GM13976 (cell line): ENCODE data around the gene NEAT1.

Source experiments
- DNase-seq: peaks from one replicate; pipeline ENCODE4 v3.0.0; 2012; ENCODE audit warnings: low spot score
- in situ Hi-C: fragments of 300-500 bp; cut with MboI; formaldehyde crosslinking; loops from one replicate; pipeline ENCODE4 v1.12.0; 2022; ENCODE audit warnings: low sequenced_read_pairs, mixed read lengths, inconsistent platforms; ENCODE audit not compliant: unreplicated experiment
- TF ChIP-seq, protein P1 (sequence below): IDR thresholded peaks from 2 replicates; pipeline ENCODE4 v1.5.1; 2012; ENCODE audit warnings: borderline replicate concordance, mild to moderate bottlenecking; ENCODE audit not compliant: insufficient read depth; ENCODE audit errors: extremely low read depth, missing control alignments, control extremely low read depth

The NEAT1 gene

DNA sequence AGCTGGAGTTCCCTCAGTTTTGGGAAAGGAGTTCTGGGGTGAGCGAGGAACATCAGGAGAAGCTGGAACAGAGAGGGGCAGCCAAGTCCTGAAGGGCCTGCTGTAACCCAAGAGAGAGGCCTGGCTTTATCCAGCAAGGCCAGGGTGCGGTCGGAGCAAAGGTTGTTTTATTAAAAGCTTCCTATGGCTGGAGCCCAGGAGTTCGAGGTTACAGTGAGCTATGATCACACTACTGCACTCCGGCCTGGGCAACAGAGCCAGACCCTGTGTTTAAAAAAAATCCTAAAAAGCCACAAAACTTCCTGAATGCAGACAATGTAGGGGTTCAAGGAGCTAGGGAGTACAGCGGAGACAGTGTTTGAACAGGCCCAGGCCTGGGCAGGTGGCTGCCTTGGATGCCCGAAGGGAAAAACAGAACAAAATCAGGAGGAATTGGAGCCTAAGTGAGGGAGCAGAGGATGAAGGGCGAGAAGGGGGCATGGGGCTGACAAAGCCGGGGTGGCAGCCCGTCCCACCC is 54.1 kb downstream of the NEAT1 start:
- DNase-seq, result no peak
- in situ Hi-C loops, result no loop called here
- TF ChIP-seq, protein P1, sequence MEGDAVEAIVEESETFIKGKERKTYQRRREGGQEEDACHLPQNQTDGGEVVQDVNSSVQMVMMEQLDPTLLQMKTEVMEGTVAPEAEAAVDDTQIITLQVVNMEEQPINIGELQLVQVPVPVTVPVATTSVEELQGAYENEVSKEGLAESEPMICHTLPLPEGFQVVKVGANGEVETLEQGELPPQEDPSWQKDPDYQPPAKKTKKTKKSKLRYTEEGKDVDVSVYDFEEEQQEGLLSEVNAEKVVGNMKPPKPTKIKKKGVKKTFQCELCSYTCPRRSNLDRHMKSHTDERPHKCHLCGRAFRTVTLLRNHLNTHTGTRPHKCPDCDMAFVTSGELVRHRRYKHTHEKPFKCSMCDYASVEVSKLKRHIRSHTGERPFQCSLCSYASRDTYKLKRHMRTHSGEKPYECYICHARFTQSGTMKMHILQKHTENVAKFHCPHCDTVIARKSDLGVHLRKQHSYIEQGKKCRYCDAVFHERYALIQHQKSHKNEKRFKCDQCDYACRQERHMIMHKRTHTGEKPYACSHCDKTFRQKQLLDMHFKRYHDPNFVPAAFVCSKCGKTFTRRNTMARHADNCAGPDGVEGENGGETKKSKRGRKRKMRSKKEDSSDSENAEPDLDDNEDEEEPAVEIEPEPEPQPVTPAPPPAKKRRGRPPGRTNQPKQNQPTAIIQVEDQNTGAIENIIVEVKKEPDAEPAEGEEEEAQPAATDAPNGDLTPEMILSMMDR, result no peak

DNA sequence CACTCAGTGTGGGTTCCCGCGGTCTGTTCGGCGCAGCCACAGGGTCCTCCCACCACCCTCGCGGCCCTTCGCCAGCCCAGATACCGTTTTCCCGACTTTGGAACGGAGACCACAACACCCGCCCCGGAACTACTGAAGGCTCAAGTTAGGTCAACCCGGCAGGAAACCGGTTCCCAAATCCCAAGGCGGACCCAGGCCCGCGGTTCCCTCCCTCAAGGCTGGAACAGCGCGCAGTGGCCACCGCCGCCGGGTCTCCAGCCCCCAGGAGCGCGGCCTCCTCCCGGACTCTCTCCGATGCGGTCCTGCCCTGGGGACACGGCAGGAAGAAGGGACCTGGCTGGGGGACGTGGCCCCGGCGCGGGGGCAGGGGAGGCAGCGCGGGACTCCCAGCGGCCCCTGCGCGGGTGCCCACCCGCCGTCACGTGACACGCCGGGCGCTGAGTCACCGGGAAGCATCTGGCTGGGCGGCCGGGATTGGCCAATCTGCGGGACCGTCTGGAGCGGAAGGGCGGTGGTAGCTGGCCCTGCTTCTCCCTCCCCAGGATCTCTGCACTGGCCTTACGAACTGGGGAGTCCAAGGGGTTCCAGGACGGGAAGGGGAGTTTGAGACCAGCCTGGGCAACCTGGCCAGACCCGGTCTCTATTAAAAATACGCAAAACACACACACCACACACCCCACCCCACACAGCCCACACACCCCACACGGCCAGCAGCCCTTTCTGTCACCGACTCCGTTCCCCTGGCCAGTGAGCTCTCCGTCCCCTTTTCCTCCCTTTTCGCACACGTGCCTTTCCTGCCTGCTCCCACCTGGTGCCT is 54.8 kb downstream of the NEAT1 start:
- in situ Hi-C loops, result no loop called here
- DNase-seq, result peak; percentile 95
- TF ChIP-seq, protein P1, result no peak

DNA sequence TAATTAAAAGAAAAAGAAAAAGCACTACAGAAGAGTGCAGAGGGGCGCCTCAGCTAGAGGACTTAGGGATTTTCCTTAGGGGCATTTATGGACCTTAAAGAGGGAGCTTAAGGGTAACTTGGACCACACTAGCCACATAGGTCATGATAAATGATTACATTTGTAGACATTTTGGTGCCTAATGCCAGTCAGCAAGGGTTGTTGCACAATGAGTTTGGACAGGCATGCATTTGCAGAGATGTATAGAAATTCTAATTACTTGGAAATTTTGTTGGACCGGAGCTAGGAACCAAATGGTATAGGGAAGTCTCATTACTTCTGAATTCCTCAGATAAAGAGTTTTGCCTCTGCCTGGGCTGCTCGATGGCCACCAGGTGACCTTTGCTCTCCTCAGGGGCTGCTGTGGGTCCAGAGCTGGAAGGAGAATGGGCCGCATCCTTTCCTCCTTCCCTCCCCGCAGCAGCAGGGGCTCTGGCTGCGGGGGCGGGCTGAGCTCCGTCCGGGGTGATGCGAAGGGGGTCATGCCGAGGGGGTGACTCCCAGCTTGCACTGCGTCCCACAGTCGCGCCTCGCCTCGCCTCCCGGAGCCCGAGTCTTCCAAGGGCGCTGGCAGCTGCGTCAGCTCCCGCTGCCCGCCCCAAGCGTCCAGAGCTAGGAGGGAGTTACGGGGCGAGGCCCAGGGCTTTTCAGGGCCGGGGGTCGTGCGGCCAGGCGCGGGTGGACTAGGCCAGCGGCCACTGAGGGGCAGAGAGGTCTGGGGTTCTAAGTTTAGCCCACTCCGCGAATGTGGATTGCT is 56.0 kb downstream of the NEAT1 start:
- peak; percentile 11 for DNase-seq
- in situ Hi-C loops, result no loop called here
- TF ChIP-seq, protein P1, result no peak

DNA sequence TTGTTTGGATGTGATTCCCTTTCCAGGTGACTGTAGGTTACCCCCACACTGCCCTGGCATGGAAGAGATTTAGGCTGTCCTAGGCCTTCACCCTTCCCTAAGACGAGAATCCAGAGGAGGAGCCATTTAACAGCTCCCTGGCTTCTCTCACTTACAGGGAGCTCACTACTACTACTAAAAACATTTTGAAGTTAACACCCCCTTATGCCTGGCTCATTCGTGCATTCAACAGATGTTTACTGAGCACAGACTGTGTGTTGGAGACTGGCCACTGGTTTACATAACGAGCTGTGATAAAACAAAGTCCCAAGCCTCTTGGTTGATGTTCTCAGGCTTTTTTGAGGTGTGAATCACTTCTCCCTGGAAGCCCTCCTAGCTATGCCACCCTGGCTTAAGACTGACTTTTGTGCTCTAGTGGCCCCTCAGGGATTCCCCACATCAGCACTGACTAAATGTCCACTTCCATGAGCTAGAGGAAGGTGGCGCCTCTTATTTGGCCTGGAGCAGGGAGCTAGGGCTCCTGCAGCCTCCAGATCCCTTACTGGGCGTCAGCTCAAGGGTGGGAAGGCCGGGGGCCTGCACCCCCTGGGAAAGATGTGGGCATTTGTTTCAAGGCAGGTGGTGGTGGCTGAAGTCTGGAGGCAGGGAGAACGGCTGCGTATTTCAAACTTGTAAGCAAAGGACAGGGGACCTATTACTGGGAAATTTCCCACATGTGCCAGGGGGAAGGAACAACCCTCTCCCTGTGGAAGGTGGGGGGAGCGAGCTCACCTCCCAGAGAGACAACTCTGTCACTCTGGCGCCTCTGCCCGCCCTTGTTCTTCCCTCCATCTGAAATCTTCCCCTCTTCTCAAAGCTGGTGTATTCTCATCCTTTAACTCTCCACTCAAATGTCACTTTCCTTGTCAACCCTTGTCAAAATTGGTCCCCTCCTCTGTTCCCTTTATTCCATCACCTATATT is 56.9 kb downstream of the NEAT1 start:
- peak; percentile 26 for DNase-seq
- in situ Hi-C loops, result no loop called here
- TF ChIP-seq, protein P1, result peak; percentile 35

DNA sequence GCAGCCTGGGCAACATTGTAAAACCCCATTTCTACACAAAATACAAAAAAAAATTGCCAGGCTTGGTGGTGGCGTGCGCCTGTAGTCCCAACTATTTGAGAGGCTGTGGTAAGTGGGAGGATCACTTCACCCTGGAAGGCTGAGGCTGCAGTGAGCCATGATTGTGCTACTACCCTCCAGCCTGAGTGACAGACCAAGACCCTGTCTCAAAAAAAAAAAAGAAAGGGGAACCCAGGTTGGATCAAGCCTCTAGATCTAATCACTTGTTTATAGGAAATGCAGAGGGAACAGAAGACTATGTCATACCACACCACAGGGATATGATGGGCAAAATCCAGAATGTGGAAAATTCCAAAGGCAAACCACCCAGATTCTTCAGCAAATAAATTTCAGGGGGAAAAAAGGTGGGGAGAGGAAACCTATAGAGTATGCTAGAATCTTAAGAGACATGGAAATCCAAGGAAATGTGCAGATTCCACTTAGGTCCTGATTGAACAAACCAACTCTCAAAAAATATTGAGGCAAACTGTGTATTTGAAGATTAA is 59.8 kb downstream of the NEAT1 start:
- DNase-seq, result no peak
- TF ChIP-seq, protein P1, result no peak
- in situ Hi-C loops, result no loop called here
